IMR-90 (cell line): Measurements from ENCODE around the gene NPIPA2. TPM values are rescaled to one million over a fixed set of nuclear protein-coding genes. Genes with fewer than 3 reads are reported as not detected.
"Not testable (repeated sequence)": the region's sequence is repeated elsewhere in the genome, so short reads cannot be mapped to it uniquely, and the experiment has no call there.

Experiments used
- ATAC-seq: fragments of 200-7000 bp; cut with Tn5 transposase; 2 replicates; pipeline ENCODE4 v1.9.1; 2020; ENCODE audit warnings: low read depth, mild to moderate bottlenecking, moderate library complexity
- BruUV-seq: library from RNA; stranded (reverse); fragments of 400-500 nt; replicated peaks from 2 replicates; lab custom pipeline; 2021; lab: Mats Ljungman, UMichigan
- CTCF ChIA-PET: fragments of 300-600 bp; formaldehyde crosslinking; extraction: SDS; loops from one replicate; lab custom pipeline; 2021; ENCODE audit warnings: antibody characterized with exemption; lab: Yijun Ruan, JAX
- POLR2A ChIA-PET: fragments of 300-600 bp; sonication (Branson Sonifier 250); formaldehyde crosslinking; loops from one replicate; lab custom pipeline; 2022; ENCODE audit warnings: antibody characterized with exemption; ENCODE audit not compliant: unreplicated experiment; lab: Charles Lee
- DNase-seq: peaks from one replicate; pipeline ENCODE4 v3.0.0; 2013
- H2AFZ ChIP-seq: replicated peaks from 2 replicates; pipeline ENCODE3; 2013; ENCODE audit warnings: low read length, mild to moderate bottlenecking; ENCODE audit not compliant: poor library complexity
- H2AK5ac ChIP-seq: 2 replicates; pipeline ENCODE4 v1.6.1; 2013; ENCODE audit warnings: low read depth, low read length, inconsistent platforms
- H2AK9ac ChIP-seq: replicated peaks from 2 replicates; pipeline ENCODE3; 2013; ENCODE audit warnings: mild to moderate bottlenecking, low read depth, low read length, moderate library complexity; ENCODE audit not compliant: poor library complexity
- H2BK120ac ChIP-seq: 2 replicates; pipeline ENCODE4 v1.6.1; 2013; ENCODE audit warnings: low read depth, low read length, inconsistent platforms
- H2BK15ac ChIP-seq: 3 replicates; pipeline ENCODE4 v1.6.1; 2013; ENCODE audit warnings: low read depth, low read length, inconsistent platforms
- H2BK20ac ChIP-seq: 2 replicates; pipeline ENCODE4 v1.6.1; 2013; ENCODE audit warnings: low read depth, mild to moderate bottlenecking, inconsistent platforms, low read length, moderate library complexity
- H2BK5ac ChIP-seq: 2 replicates; pipeline ENCODE4 v1.6.1; 2013; ENCODE audit warnings: mild to moderate bottlenecking, low read depth, low read length, inconsistent platforms; ENCODE audit not compliant: poor library complexity, severe bottlenecking
- H3K14ac ChIP-seq: replicated peaks from 2 replicates; pipeline ENCODE4 v1.6.1; 2013; ENCODE audit warnings: low read depth, low read length, inconsistent platforms
- H3K18ac ChIP-seq: 2 replicates; pipeline ENCODE4 v1.6.1; 2013; ENCODE audit warnings: low read depth, low read length, control low read depth
- H3K23ac ChIP-seq: 2 replicates; pipeline ENCODE4 v1.6.1; 2013; ENCODE audit warnings: low read depth, low read length, inconsistent platforms
- H3K27ac ChIP-seq: 2 replicates; pipeline ENCODE4 v1.5.1; 2013; ENCODE audit warnings: mild to moderate bottlenecking, control low read depth, low read length; ENCODE audit not compliant: insufficient read depth
- H3K27me3 ChIP-seq: 2 replicates; pipeline ENCODE4 v1.6.1; 2013; ENCODE audit warnings: low read length; ENCODE audit not compliant: control insufficient read depth, insufficient read depth
- H3K36me3 ChIP-seq: 2 replicates; pipeline ENCODE4 v1.6.1; 2013; ENCODE audit warnings: low read length, mixed read lengths; ENCODE audit not compliant: control insufficient read depth, insufficient read depth
- H3K4ac ChIP-seq: 2 replicates; pipeline ENCODE4 v1.6.1; 2013; ENCODE audit warnings: low read depth, low read length, inconsistent platforms
- H3K4me1 ChIP-seq: 2 replicates; pipeline ENCODE4 v1.6.1; 2013; ENCODE audit warnings: low read length, mixed read lengths; ENCODE audit not compliant: control insufficient read depth, insufficient read depth
- H3K4me2 ChIP-seq: 2 replicates; pipeline ENCODE4 v1.6.1; 2013; ENCODE audit warnings: low read depth, mild to moderate bottlenecking, control low read depth, low read length, moderate library complexity
- H3K4me3 ChIP-seq: 2 replicates; pipeline ENCODE4 v1.5.1; 2013; ENCODE audit warnings: low read depth, mild to moderate bottlenecking, control low read depth, low read length, moderate library complexity; ENCODE audit not compliant: insufficient read depth
- H3K56ac ChIP-seq: 2 replicates; pipeline ENCODE4 v1.6.1; 2013; ENCODE audit warnings: low read length, inconsistent platforms; ENCODE audit not compliant: insufficient read depth; ENCODE audit errors: extremely low read depth
- H3K79me1 ChIP-seq, 2 experiments: 2 replicates each; pipeline ENCODE4 v1.6.1; 2013; ENCODE audit warnings: low read length in 2 of 2, inconsistent platforms in 1 of 2, low read depth in 1 of 2
- H3K9ac ChIP-seq: 2 replicates; pipeline ENCODE4 v1.6.1; 2013; ENCODE audit warnings: low read depth, low read length, control low read depth
- H3K9me1 ChIP-seq: 2 replicates; pipeline ENCODE4 v1.6.1; 2013; ENCODE audit warnings: low read length, inconsistent platforms; ENCODE audit not compliant: insufficient read depth
- H3K9me3 ChIP-seq: 2 replicates; pipeline ENCODE4 v1.6.1; 2013; ENCODE audit warnings: low read length; ENCODE audit not compliant: control insufficient read depth, insufficient read depth
- H4K20me1 ChIP-seq: 2 replicates; pipeline ENCODE4 v1.6.1; 2013; ENCODE audit warnings: low read length, inconsistent platforms; ENCODE audit not compliant: insufficient read depth
- H4K5ac ChIP-seq: 2 replicates; pipeline ENCODE4 v1.6.1; 2013; ENCODE audit warnings: mild to moderate bottlenecking, low read depth, low read length, control low read depth
- H4K8ac ChIP-seq, 2 experiments: 2 replicates each; pipeline ENCODE4 v1.6.1; 2013; ENCODE audit warnings: low read depth in 2 of 2, low read length in 2 of 2, control low read depth in 1 of 2, inconsistent platforms in 1 of 2
- H4K91ac ChIP-seq: 2 replicates; pipeline ENCODE4 v1.6.1; 2013; ENCODE audit warnings: low read depth, low read length, inconsistent platforms; ENCODE audit not compliant: insufficient read depth
- WGBS, 2 experiments: methylation state at CpG; one replicate each; pipeline versions ENCODE4 v1.1.5 to v1.1.7; 2013; ENCODE audit warnings: missing lambda C conversion rate in 2 of 2; ENCODE audit not compliant: insufficient read length in 1 of 2; ENCODE audit errors: extremely low coverage in 2 of 2; 5-methylcytosine and 5-hydroxymethylcytosine counted together
- dilution Hi-C: fragments of 300-500 bp; cut with HindIII; formaldehyde crosslinking; loops from one replicate; pipeline ENCODE4 v1.14.3; 2018; ENCODE audit warnings: low sequenced_read_pairs; ENCODE audit not compliant: unreplicated experiment
- in situ Hi-C: fragments of 300-500 bp; cut with MboI; formaldehyde crosslinking; loops from 3 replicates; pipeline ENCODE4 v1.14.3; 2019; ENCODE audit warnings: low sequenced_read_pairs, inconsistent platforms, mixed read lengths
- intact Hi-C: fragments of 100-400 bp; cut with micrococcal nuclease; formaldehyde crosslinking; loops from 2 replicates; pipeline ENCODE4 v1.10.0; 2022
- polyA plus RNA-seq, 3 experiments: library from polyadenylated mRNA; depleted of rRNA; stranded (reverse); fragments of >200 nt; gene quantifications; 2 replicates each; pipeline ENCODE4 v1.2.3, GENCODE V29; 2012; ENCODE audit warnings: low replicate concordance in 1 of 3
- total RNA-seq: library from RNA; depleted of rRNA; stranded (reverse); fragments of >200 nt; gene quantifications from 2 replicates; pipeline ENCODE4 v1.2.3, GENCODE V29; 2012

NPIPA2 gene
- total and polyA plus RNA-seq, 2 of the 4 experiments (the other 2 are of a cell fraction), result 0.27 TPM; not detected in 1

- dilution Hi-C loops, H3K14ac ChIP-seq, H3K4me2 ChIP-seq, H4K5ac ChIP-seq, H3K36me3 ChIP-seq, H2BK15ac ChIP-seq, H3K4me3 ChIP-seq, H2BK5ac ChIP-seq, H3K9ac ChIP-seq, H3K23ac ChIP-seq, intact Hi-C loops, H4K91ac ChIP-seq, H3K9me1 ChIP-seq, H3K4ac ChIP-seq, BruUV-seq, H3K4me1 ChIP-seq, DNase-seq, in situ Hi-C loops, H2AFZ ChIP-seq, H3K27ac ChIP-seq, POLR2A ChIA-PET, H2BK120ac ChIP-seq, H3K9me3 ChIP-seq, H2AK9ac ChIP-seq, H3K18ac ChIP-seq, H2BK20ac ChIP-seq, H3K79me1 ChIP-seq, H3K56ac ChIP-seq, H4K8ac ChIP-seq, CTCF ChIA-PET, H4K20me1 ChIP-seq, H2AK5ac ChIP-seq, H3K27me3 ChIP-seq: not testable (repeated sequence)
- no CpG with 5 or more reads among the region's 73 CpGs for WGBS, 2 experiments
- peak; percentile 100 for ATAC-seq
These were observed 38.9 kb upstream of the NPIPA2 start, which contains the start of gene NPIPA3 for GRCh38 chr16:14703156-14704011. Gene NPIPA3, plus strand, starts transcription at chr16:14703411. Its CDS starts 5,533 bp downstream, at chr16:14708944.

- not testable (repeated sequence) for H2BK20ac ChIP-seq, BruUV-seq
These were observed 9.1 kb upstream of the NPIPA2 start for GRCh38 chr16:14733233-14733632.

More at GRCh38 chr16:14733233-14733632, 9.1 kb upstream of the NPIPA2 start:
- in situ Hi-C loops, CTCF ChIA-PET, H2BK120ac ChIP-seq, intact Hi-C loops, H3K56ac ChIP-seq, H3K23ac ChIP-seq, H2AK9ac ChIP-seq, H2AK5ac ChIP-seq, H2AFZ ChIP-seq, dilution Hi-C loops, H3K9me3 ChIP-seq, POLR2A ChIA-PET, H3K4me1 ChIP-seq, H4K5ac ChIP-seq, H3K4me2 ChIP-seq, H3K9ac ChIP-seq, H3K79me1 ChIP-seq, H4K8ac ChIP-seq, DNase-seq, H3K36me3 ChIP-seq, H3K9me1 ChIP-seq, H3K14ac ChIP-seq, H3K27ac ChIP-seq, H3K4me3 ChIP-seq, ATAC-seq, H3K27me3 ChIP-seq, H2BK5ac ChIP-seq, H3K4ac ChIP-seq, H4K91ac ChIP-seq, H3K18ac ChIP-seq, H4K20me1 ChIP-seq, H2BK15ac ChIP-seq: not testable (repeated sequence)
- WGBS, 2 experiments, result no CpG with 5 or more reads among the region's 28 CpGs
